Gastrocnemius medialis (tissue), 4 donors: ENCODE data around the gene NOL4L. TPM values are rescaled to one million over a fixed set of nuclear protein-coding genes. Genes with fewer than 3 reads are reported as not detected.

ENCODE experiments used
- ATAC-seq, 2 donors: fragments of 150-250 bp; one replicate each; pipeline ENCODE4 v1.9.1; 2016
- DNase-seq, 2 donors: peaks; one replicate each; pipeline ENCODE4 v3.0.0-alpha.2; 2019
- H3K27ac ChIP-seq, 4 donors: fragments of 200-600 bp; sonication (generic); 1 replicate in 1 of 4; 2 replicates in 3 of 4; pipeline ENCODE4 v1.5.1; 2016 to 2018; ENCODE audit warnings: mild to moderate bottlenecking in 2 of 4, moderate library complexity in 1 of 4
- H3K27me3 ChIP-seq, 3 donors: fragments of 200-600 bp; sonication (generic) in 2 of 3; 1 replicate in 1 of 3; 2 replicates in 2 of 3; pipeline versions ENCODE4 v1.5.1 to v1.6.0; 2016 to 2019; ENCODE audit warnings: mild to moderate bottlenecking in 1 of 3, moderate library complexity in 1 of 3
- H3K36me3 ChIP-seq, 2 donors: fragments of 200-600 bp; sonication (generic) in 1 of 2; one replicate each; pipeline ENCODE4 v1.5.1; 2017 to 2018
- H3K4me1 ChIP-seq, 2 donors: fragments of 200-600 bp; sonication (generic) in 1 of 2; one replicate each; pipeline ENCODE4 v1.5.1; 2016 to 2017; ENCODE audit warnings: mild to moderate bottlenecking in 2 of 2
- H3K4me3 ChIP-seq, 4 donors: fragments of 200-600 bp; sonication (generic) in 3 of 4; 1 replicate in 1 of 4; 2 replicates in 3 of 4; pipeline ENCODE4 v1.5.1; 2016 to 2019; ENCODE audit warnings: mild to moderate bottlenecking in 2 of 4
- H3K9me3 ChIP-seq, 3 donors: fragments of 200-600 bp; sonication (generic) in 2 of 3; 1 replicate in 1 of 3; 2 replicates in 2 of 3; pipeline ENCODE4 v1.5.1; 2016 to 2019
- CTCF ChIP-seq, 5 experiments: fragments of 450-650 bp in 3 of 5; fragments of 200-600 bp in 2 of 5; sonication (generic) in 2 of 5; IDR thresholded peaks in 4 of 5; conservative IDR thresholded peaks in 1 of 5; 1 replicate in 4 of 5; 2 replicates in 1 of 5; pipeline ENCODE4 v1.5.1; 2016 to 2019; ENCODE audit warnings: antibody characterized with exemption in 5 of 5, mild to moderate bottlenecking in 3 of 5, moderate library complexity in 3 of 5
- POLR2A ChIP-seq, 2 donors: fragments of 450-650 bp; IDR thresholded peaks; one replicate each; pipeline ENCODE4 v1.6.1; 2017; ENCODE audit warnings: antibody characterized with exemption in 2 of 2, mild to moderate bottlenecking in 2 of 2, moderate library complexity in 2 of 2
- in situ Hi-C, 4 donors: fragments of 200-750 bp; cut with MboI; loops; one replicate each; pipeline versions ENCODE4 v1.15.0 to v1.8.0; 2017; ENCODE audit warnings: low sequenced_read_pairs in 4 of 4
- intact Hi-C: fragments of 100-400 bp; cut with DNase I; formaldehyde crosslinking; loops from one replicate; pipeline ENCODE4 v1.15.1; 2023; ENCODE audit warnings: low total_unique reads
- total RNA-seq, 4 donors: library from RNA; depleted of rRNA; stranded (reverse); fragments of >200 nt; gene quantifications; one replicate each; pipeline versions ENCODE4 v1.1.0 to v1.2.3, GENCODE V29; 2016

The NOL4L gene
- total RNA-seq, 4 donors from 2014 or later: 1.4 to 1.9 (median 1.7) TPM

- DNase-seq: no peak
- peaks cover 5 to 8% of the 10 kb centered on the region in 2 donors for H3K4me1 ChIP-seq
- in situ Hi-C loops: no loop called here
- no peak overlapping the region for H3K4me3 ChIP-seq
- intact Hi-C loops: no loop called here
- no peak overlapping the region for H3K27ac ChIP-seq
- no peak for TF ChIP-seq POLR2A (IDR thresholded peaks at IDR 0.05)
- no peaks in the 10 kb centered on the region for H3K9me3 ChIP-seq
- ATAC-seq: no peak
- H3K27me3 ChIP-seq: no peaks in the 10 kb centered on the region
- H3K36me3 ChIP-seq: no peaks in the 10 kb centered on the region
Observed at GRCh38 chr20:32625996-32626395, 40.9 kb upstream of the NOL4L start.

- H3K27me3 ChIP-seq: no peaks in the 10 kb centered on the region
- no peak overlapping the region for H3K27ac ChIP-seq
- no peak for TF ChIP-seq POLR2A (IDR thresholded peaks at IDR 0.05)
- TF ChIP-seq CTCF (IDR thresholded peaks at IDR 0.05 in 4 of 5, conservative IDR thresholded peaks at IDR 0.05 in 1 of 5): no peak
- H3K9me3 ChIP-seq: no peaks in the 10 kb centered on the region
- H3K36me3 ChIP-seq: no peaks in the 10 kb centered on the region
- intact Hi-C loops (no loop called here), in situ Hi-C loops (no loop called here)
- DNase-seq (no peak), ATAC-seq (no peak)
- peaks cover 5 to 8% of the 10 kb centered on the region in 2 donors for H3K4me1 ChIP-seq
- H3K4me3 ChIP-seq: no peak overlapping the region
Observed at GRCh38 chr20:32624687-32625345, 39.7 kb upstream of the NOL4L start.

GRCh38 chr20:32623667-32624157 lies 38.6 kb upstream of the NOL4L start:
- ATAC-seq (no peak), DNase-seq (no peak)
- in situ Hi-C loops: no loop called here
- intact Hi-C loops: no loop called here
- H3K4me1 ChIP-seq: peaks cover 5 to 8% of the 10 kb centered on the region in 2 donors
- no peak overlapping the region for H3K27ac ChIP-seq
- no peaks in the 10 kb centered on the region for H3K27me3 ChIP-seq
- no peak overlapping the region for H3K4me3 ChIP-seq
- no peak for TF ChIP-seq CTCF (IDR thresholded peaks at IDR 0.05 in 4 of 5, conservative IDR thresholded peaks at IDR 0.05 in 1 of 5)
- TF ChIP-seq POLR2A (IDR thresholded peaks at IDR 0.05): no peak
- no peaks in the 10 kb centered on the region for H3K9me3 ChIP-seq
- H3K36me3 ChIP-seq: no peaks in the 10 kb centered on the region

GRCh38 chr20:32622585-32623468 lies 37.7 kb upstream of the NOL4L start:
- ATAC-seq (no peak), DNase-seq (no peak)
- TF ChIP-seq CTCF (IDR thresholded peaks at IDR 0.05 in 4 of 5, conservative IDR thresholded peaks at IDR 0.05 in 1 of 5) (no peak), POLR2A (IDR thresholded peaks at IDR 0.05) (no peak)
- Histone ChIP-seq H3K9me3 (no peaks in the 10 kb centered on the region), H3K27ac (no peak overlapping the region), H3K4me1 (peaks cover 5 to 8% of the 10 kb centered on the region in 2 donors), H3K4me3 (no peak overlapping the region), H3K27me3 (no peaks in the 10 kb centered on the region), H3K36me3 (no peaks in the 10 kb centered on the region)
- intact Hi-C loops (no loop called here), in situ Hi-C loops (no loop called here)

- Histone ChIP-seq H3K36me3 (no peaks in the 10 kb centered on the region), H3K4me1 (no peaks in the 10 kb centered on the region), H3K4me3 (no peak overlapping the region), H3K9me3 (no peaks in the 10 kb centered on the region), H3K27me3 (no peaks in the 10 kb centered on the region), H3K27ac (no peak overlapping the region)
- intact Hi-C loops: no loop called here
- in situ Hi-C loops: no loop called here
- ATAC-seq (no peak), DNase-seq (no peak)
- no peak for TF ChIP-seq CTCF (IDR thresholded peaks at IDR 0.05 in 4 of 5, conservative IDR thresholded peaks at IDR 0.05 in 1 of 5)
- no peak for TF ChIP-seq POLR2A (IDR thresholded peaks at IDR 0.05)
Observed at GRCh38 chr20:32621891-32622584, 36.9 kb upstream of the NOL4L start.
